ENCODE measurements around the gene WDR26.

- TF ChIP-seq, protein P1, sequence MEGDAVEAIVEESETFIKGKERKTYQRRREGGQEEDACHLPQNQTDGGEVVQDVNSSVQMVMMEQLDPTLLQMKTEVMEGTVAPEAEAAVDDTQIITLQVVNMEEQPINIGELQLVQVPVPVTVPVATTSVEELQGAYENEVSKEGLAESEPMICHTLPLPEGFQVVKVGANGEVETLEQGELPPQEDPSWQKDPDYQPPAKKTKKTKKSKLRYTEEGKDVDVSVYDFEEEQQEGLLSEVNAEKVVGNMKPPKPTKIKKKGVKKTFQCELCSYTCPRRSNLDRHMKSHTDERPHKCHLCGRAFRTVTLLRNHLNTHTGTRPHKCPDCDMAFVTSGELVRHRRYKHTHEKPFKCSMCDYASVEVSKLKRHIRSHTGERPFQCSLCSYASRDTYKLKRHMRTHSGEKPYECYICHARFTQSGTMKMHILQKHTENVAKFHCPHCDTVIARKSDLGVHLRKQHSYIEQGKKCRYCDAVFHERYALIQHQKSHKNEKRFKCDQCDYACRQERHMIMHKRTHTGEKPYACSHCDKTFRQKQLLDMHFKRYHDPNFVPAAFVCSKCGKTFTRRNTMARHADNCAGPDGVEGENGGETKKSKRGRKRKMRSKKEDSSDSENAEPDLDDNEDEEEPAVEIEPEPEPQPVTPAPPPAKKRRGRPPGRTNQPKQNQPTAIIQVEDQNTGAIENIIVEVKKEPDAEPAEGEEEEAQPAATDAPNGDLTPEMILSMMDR (IDR thresholded peaks at IDR 0.05 in 2 of 3, conservative IDR thresholded peaks at IDR 0.05 in 1 of 3; ENCODE audit: insufficient read depth in 2 of 3, low read depth in 1 of 3, low read length in 3 of 3) = no peak
- TF ChIP-seq JUNB (CRISPR knock-in tag; conservative IDR thresholded peaks at IDR 0.05) = no peak
Measured at GRCh38 chr1:224380003-224380402, 54.6 kb downstream of the WDR26 start.

All from K562 (cell line).